Measurements from ENCODE around the gene DERA. TPM values are rescaled to one million over a fixed set of nuclear protein-coding genes. Genes with fewer than 3 reads are reported as not detected.
A peak's percentile ranks its signal among the peaks of the same experiment; 100 is the strongest.
"Not testable (repeated sequence)": the region's sequence is repeated elsewhere in the genome, so short reads cannot be mapped to it uniquely, and the experiment has no call there.

Gene DERA
- polyA plus RNA-seq, 1 donor from 2014 or later, result 29.9 TPM

DNA sequence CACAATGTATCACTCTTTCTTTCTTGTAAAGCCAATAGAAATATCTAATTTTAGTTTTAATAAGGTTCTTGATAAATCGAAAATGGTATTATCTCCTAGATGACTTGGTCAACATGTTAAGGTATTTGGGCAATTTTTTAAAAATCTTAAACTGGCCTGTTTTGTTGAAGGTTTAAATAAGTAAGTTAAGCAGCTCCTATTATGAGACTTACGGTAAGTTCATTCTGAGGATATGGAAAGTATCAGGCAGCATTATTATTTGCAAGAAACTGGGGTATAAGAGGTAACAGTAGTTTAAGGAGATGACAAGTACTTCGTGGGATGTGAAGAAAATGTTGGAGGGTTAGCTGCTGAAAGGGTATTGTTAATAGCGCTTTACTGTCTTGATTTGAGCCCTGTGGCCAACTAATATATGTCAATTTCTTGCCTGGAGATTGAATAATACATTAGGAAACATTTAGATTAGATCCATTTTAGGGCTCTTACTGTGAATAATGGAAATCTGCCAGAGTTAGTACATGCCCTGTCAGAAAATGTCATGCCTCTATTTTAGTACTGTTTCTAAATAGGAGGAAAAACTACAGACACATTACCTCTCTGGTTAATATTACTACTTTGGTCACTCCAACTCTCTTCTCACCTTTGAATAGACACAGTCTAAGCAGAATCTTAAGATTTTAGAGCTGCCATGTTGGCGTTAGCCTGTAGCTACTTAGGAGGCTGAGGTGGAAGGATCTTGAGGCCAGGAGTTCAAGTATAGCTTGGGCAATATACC, 23.9 kb upstream of the DERA start:
- peaks cover 11 to 39% (median 29%) of the 10 kb centered on the region in 3 donors for H3K4me1 Mint-ChIP-seq
- peak overlapping the region in 2 of 3 donors; percentile 1 to 22 for H3K27ac Mint-ChIP-seq
- no peaks in the 10 kb centered on the region for H3K27me3 Mint-ChIP-seq
- peak overlapping the region in 1 of 4 donors; percentile 18 for H3K4me3 Mint-ChIP-seq
- H3K36me3 Mint-ChIP-seq, result peaks cover 5% of the 10 kb centered on the region
- no peaks in the 10 kb centered on the region for H3K9me3 Mint-ChIP-seq

DNA sequence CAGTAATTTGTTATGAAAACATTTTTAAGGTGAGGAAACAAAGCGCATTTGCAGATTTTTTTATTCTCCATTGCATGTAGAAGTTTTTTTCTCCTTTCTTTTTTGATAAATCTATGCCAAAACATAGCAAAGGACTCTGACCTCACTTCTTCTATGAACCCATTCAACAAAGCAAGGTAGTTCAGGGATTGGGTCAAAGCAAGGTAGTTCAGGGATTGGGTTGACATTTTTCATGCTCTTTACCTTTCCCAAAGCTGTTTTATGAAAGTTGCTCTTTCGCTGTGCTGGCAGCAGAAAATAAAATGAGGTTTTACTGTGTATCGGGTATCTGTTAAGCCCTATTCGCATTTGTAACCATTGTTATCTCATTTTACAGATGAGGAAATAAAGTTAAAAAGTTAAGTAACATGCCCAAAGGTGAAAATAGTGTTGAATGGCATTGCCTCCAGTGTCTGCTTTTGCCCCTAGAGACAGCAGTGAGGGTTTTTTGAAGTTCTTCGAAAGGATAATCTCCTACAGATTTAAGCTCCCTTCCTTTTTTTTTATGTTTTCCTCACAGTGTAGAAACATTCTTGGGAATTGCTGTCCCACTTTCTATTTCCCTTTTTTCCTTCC, 18.4 kb upstream of the DERA start:
- Mint-ChIP-seq H3K4me1 (peaks cover 2 to 9% (median 4%) of the 10 kb centered on the region in 3 donors), H3K36me3 (no peaks in the 10 kb centered on the region), H3K9me3 (no peaks in the 10 kb centered on the region), H3K27me3 (no peaks in the 10 kb centered on the region), H3K27ac (no peak overlapping the region), H3K4me3 (no peak overlapping the region)

DNA sequence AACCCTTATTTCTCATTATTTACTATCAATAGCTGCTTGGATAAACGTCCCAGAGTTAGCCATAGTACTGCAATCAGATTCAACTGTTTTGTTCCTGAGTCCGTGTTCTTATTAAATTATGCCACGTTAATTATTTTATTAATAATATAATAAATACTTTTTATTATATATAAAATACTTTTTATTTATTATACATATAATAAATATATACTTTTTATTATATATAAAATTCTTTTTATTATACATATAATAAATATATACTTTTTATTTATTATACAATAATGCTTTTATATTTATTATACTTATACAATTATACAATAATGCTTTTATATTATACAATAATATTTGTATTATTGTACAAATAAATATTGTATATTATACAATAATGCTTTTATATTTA, 17.9 kb upstream of the DERA start:
- Mint-ChIP-seq H3K36me3 (no peaks in the 10 kb centered on the region), H3K27ac (no peak overlapping the region), H3K27me3 (no peaks in the 10 kb centered on the region), H3K4me3 (no peak overlapping the region), H3K4me1 (peaks cover under 1 to 9% (median 3%) of the 10 kb centered on the region in 3 donors), H3K9me3 (no peaks in the 10 kb centered on the region)

DNA sequence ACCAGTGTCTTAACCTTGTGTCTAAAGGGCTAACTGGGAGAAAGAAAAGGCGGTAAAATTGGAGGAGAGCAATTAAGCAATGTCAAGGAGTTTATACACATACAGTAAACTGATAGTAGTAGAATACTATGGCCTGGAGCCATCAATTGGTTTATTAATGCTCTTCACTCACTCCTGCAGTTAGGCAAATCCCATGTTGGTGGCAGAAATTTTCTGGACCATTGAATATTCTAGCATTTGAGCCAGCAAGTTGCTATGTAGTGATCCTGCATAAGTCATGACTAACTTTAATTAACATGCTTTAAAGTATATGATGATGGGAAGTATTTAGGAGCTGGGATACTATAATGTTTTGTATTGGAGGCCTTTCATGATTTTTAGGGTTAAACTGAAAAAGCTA, 14.3 kb upstream of the DERA start:
- peaks cover 6% of the 10 kb centered on the region for H3K36me3 Mint-ChIP-seq
- H3K27ac Mint-ChIP-seq, result no peak overlapping the region
- H3K4me3 Mint-ChIP-seq, result no peak overlapping the region
- H3K27me3 Mint-ChIP-seq, result no peaks in the 10 kb centered on the region
- H3K9me3 Mint-ChIP-seq, result no peaks in the 10 kb centered on the region
- peaks cover 3 to 5% (median 5%) of the 10 kb centered on the region in 3 donors for H3K4me1 Mint-ChIP-seq

DNA sequence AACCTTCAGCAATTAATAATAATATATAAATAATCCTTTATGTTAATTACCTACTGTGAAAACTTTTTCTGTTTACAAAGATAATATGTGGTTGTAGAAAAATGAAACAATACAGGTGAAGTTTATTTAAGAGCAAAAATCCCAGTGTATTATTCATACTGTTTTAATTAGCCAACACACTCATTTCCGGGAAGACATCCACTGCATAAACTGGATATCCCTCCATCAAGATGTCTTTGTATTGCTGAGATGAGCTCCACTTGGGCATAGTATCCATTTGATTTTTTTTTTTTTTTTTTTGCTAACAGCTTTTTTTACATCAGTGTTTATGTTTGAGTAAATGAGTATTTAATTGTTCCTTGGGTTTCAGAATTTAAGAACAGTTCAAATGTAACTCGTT, 13.7 kb upstream of the DERA start:
- Mint-ChIP-seq H3K4me1 (peaks cover 3 to 7% (median 5%) of the 10 kb centered on the region in 3 donors), H3K4me3 (no peak overlapping the region), H3K27ac (no peak overlapping the region), H3K9me3 (no peaks in the 10 kb centered on the region), H3K27me3 (no peaks in the 10 kb centered on the region), H3K36me3 (peaks cover 8% of the 10 kb centered on the region)

DNA sequence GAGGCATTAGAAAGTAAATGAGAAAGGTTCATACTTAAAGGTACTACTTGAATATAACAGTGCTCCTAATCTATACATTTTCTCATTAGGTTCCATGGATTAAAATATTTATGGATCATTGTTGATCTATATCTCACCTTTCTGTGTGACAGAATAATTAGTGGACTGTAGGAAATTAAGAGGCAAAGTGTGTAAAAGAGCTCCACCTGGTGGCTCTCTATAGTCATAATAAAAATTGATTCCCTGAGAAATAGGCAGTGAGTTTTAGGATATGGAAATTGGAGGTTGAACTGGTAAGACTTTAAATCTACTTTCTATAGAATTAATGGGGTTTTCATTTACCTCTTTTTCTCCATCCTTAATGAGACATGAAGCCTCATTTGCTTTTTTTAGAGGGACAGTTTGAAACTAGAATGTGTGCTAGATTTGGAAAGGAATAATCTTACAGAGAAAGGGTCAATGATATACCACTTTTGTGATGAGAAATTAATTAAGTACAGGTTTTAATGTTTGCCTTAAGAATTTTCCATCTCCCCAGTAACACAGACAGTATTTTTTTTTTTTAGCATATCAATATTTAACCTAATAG, 11.8 kb upstream of the DERA start:
- Mint-ChIP-seq H3K27me3 (no peaks in the 10 kb centered on the region), H3K4me1 (peaks cover 3 to 7% (median 5%) of the 10 kb centered on the region in 3 donors), H3K36me3 (peaks cover 8% of the 10 kb centered on the region), H3K9me3 (no peaks in the 10 kb centered on the region), H3K4me3 (no peak overlapping the region), H3K27ac (peak overlapping the region in 2 of 3 donors; percentile 18 to 67)

DNA sequence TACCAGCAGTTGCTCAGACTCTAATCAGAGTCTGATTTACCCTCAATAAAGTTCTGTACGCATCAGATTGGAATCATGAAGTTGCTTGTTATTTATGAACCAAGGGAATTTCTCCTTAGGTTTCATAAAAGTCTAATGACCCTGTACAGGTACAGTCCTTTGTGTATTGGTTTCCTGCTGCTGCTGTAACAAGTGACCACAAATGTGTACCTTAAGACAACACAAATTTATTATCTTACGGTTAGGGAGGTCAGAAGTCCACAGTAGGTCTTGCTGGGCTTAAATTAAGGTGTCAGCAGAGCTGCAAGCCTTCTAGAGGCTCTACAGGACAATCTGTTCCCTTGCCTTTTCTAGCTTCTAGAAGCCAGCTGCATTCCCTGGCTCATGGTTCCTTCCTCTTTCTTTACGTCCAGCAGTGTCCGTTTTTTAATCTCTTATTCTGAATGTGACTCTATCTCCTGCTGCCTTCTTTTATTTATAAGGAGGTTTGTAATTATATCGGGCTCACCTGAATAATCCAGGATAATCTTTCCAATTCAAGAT, 6.7 kb upstream of the DERA start:
- no peaks in the 10 kb centered on the region for H3K9me3 Mint-ChIP-seq
- peaks cover 0 to 4% (median 0%) of the 10 kb centered on the region in 3 donors for H3K4me1 Mint-ChIP-seq
- no peaks in the 10 kb centered on the region for H3K27me3 Mint-ChIP-seq
- H3K27ac Mint-ChIP-seq, result no peak overlapping the region
- no peak overlapping the region for H3K4me3 Mint-ChIP-seq
- H3K36me3 Mint-ChIP-seq, result peaks cover 9% of the 10 kb centered on the region

DNA sequence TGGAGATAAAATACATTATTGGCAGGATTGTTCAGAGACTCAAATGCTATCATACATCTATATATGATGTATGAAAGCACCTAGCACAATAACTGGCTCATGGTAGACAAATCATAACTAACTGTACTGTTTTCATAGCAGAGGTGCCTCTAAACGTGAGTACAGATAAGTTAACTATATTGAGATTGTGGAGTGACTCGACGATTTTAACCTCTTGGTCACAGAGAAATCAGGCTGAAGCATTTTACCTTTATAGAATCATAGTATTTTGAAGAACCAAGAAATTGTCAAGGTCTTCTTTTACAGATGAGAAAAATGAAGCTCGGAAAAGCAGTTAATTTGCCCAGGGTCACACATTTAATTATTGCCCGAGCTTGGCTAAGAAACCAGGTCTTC, 666 bp upstream of the DERA start:
- H3K27me3 Mint-ChIP-seq, result no peaks in the 10 kb centered on the region
- peak overlapping the region; percentile 87 to 94 (median 93) for H3K4me3 Mint-ChIP-seq
- H3K27ac Mint-ChIP-seq, result peak overlapping the region in 2 of 3 donors; percentile 14 to 69
- H3K36me3 Mint-ChIP-seq, result no peaks in the 10 kb centered on the region
- no peaks in the 10 kb centered on the region for H3K9me3 Mint-ChIP-seq
- peaks cover 4 to 18% (median 14%) of the 10 kb centered on the region in 3 donors for H3K4me1 Mint-ChIP-seq

DNA sequence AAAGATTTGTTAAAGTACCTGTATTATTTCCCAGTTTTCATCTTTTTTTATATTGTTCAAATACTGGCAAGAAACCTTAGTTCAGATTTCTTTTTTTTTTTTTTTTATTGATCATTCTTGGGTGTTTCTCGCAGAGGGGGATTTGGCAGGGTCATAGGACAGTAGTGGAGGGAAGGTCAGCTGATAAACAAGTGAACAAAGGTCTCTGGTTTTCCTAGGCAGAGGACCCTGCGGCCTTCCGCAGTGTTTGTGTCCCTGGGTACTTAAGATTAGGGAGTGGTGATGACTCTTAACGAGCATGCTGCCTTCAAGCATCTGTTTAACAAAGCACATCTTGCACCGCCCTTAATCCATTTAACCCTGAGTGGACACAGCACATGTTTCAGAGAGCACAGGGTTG, 799 bp downstream of the DERA start:
- H3K4me3 Mint-ChIP-seq, result peak overlapping the region; percentile 91 to 95 (median 93)
- H3K9me3 Mint-ChIP-seq, H3K27me3 Mint-ChIP-seq, H3K36me3 Mint-ChIP-seq: not testable (repeated sequence)
- H3K4me1 Mint-ChIP-seq, result peaks cover 4 to 18% (median 16%) of the 10 kb centered on the region in 3 donors
- peak overlapping the region; percentile 14 to 93 (median 93) for H3K27ac Mint-ChIP-seq

DNA sequence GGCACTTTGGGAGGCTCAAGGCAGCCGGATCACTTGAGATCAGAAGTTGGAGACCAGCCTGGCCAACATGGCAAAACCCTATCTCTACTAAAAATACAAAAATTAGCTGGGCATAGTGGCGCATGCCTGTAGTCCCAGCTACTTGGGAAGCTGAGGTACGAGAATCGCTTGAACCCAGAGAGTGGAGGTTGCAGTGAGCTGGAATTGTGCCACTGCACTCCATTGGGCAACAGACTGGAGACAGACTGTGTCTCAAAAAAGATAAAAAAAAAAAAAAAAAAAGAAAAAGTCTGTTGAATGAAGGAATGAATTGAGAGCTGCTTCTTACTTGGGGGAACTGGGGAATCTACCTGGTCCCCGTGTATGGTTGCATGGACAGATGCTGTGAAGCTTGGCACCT, 3.0 kb downstream of the DERA start:
- H3K27me3 Mint-ChIP-seq, H3K9me3 Mint-ChIP-seq, H3K36me3 Mint-ChIP-seq, H3K4me3 Mint-ChIP-seq, H3K27ac Mint-ChIP-seq: not testable (repeated sequence)
- peaks cover 4 to 18% (median 16%) of the 10 kb centered on the region in 3 donors for H3K4me1 Mint-ChIP-seq

DNA sequence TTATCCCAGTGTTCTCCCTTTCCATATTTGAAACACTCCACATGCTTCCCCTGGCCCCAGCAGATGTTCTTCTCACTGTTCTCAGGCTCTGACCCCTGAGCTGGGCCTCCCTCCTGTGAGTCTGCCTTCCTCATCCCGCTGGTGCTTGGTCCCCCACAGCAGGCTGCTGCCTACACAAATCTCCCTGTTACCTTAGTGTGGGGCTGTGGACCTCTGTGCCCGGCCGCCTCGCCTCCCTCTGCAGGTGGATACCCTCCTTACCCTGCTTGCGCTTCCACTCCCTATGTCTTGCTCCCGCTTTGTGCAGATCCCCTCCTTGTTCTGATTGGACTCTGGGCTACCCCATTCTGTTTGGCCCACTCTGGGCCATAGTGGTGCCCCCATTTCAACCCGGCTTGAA, 6.9 kb downstream of the DERA start:
- H3K4me3 Mint-ChIP-seq, result peak overlapping the region in 1 of 4 donors; percentile 23
- H3K27ac Mint-ChIP-seq, result no peak overlapping the region
- H3K27me3 Mint-ChIP-seq, result no peaks in the 10 kb centered on the region
- H3K4me1 Mint-ChIP-seq, result peaks cover 0 to 9% (median 0%) of the 10 kb centered on the region in 3 donors
- peaks cover 2% of the 10 kb centered on the region for H3K36me3 Mint-ChIP-seq
- H3K9me3 Mint-ChIP-seq, result peaks cover 0 to 3% (median 0%) of the 10 kb centered on the region in 3 donors

DNA sequence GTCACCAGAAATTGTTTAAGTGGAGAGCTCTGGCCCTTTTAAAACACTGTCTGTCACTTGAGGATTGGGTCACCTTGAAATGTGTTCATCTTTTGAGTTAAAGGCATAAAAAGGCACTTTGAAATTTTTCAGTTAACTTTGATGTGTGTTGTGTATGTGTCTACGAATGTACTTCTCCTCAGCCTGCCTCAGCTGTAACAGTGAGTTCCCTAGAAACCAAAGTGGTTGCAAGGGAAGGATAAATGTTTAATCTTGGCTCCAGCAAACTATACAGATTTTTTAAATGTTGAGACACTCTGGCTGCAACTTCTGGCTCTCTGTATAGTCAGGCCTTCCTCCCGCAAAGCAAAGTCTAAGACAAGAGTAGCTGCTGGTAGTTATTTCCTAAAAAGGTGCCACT, 8.3 kb downstream of the DERA start:
- H3K4me1 Mint-ChIP-seq, result peaks cover 2 to 12% (median 5%) of the 10 kb centered on the region in 3 donors
- peaks cover 0 to 3% (median 0%) of the 10 kb centered on the region in 3 donors for H3K9me3 Mint-ChIP-seq
- no peak overlapping the region for H3K27ac Mint-ChIP-seq
- H3K4me3 Mint-ChIP-seq, result no peak overlapping the region
- no peaks in the 10 kb centered on the region for H3K27me3 Mint-ChIP-seq
- H3K36me3 Mint-ChIP-seq, result peaks cover 2% of the 10 kb centered on the region

DNA sequence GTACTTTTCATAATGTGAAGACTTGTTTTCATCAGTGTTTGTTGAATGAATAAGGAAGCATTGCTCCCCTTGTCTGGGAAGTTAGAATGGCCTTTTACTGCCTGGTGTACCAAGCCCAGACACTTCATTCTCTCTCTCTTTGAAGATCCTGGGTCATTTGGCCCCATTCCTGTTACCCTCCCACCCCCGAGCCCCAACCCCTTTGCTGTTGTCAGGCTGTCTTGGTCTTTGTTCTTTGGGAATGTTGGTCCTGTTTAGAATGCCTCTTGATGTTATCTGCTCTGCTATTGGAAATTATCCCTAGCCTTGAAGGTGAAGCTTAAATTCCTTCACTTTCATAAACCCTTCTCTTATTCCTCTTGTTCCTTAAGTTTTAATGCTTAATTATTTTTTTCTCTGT, 13.8 kb downstream of the DERA start:
- H3K4me1 Mint-ChIP-seq, result peaks cover 5 to 14% (median 10%) of the 10 kb centered on the region in 3 donors
- peaks cover 4% of the 10 kb centered on the region for H3K36me3 Mint-ChIP-seq
- peak overlapping the region in 1 of 4 donors; percentile 1 for H3K4me3 Mint-ChIP-seq
- no peaks in the 10 kb centered on the region for H3K27me3 Mint-ChIP-seq
- H3K9me3 Mint-ChIP-seq, result peaks cover 0 to 3% (median 0%) of the 10 kb centered on the region in 3 donors
- peak overlapping the region in 1 of 3 donors; percentile 64 for H3K27ac Mint-ChIP-seq

DNA sequence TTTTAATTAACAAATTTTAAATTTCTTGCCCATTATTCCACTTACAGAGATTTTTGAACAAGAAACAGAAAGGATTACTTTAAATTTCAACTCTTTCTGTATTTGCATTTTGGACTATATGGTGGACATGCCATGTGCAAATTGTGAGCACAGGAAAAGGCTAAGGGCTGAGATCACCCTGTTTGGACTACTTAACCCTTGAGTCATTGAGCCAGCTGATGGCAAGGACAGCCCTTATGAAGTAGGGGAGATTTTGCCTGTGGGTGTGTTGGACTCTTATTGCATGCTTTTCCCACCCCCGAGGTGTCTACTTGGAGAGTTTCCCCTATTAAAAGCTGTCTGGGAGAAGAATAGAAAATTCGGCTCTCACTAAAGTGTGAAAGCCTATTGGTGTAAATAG, 17.2 kb downstream of the DERA start:
- peaks cover 20 to 21% (median 20%) of the 10 kb centered on the region in 3 donors for H3K4me1 Mint-ChIP-seq
- H3K36me3 Mint-ChIP-seq, result peaks cover 3% of the 10 kb centered on the region
- no peak overlapping the region for H3K27ac Mint-ChIP-seq
- H3K9me3 Mint-ChIP-seq, result peaks cover 0 to 2% (median 0%) of the 10 kb centered on the region in 3 donors
- no peak overlapping the region for H3K4me3 Mint-ChIP-seq
- H3K27me3 Mint-ChIP-seq, result no peaks in the 10 kb centered on the region

Measured in IgD-negative memory B cell (primary cell).